SK-N-SH (cell line): Measurements from ENCODE around the gene SNX32. TPM values are rescaled to one million over a fixed set of nuclear protein-coding genes. Genes with fewer than 3 reads are reported as not detected.

Source experiments
- CTCF ChIA-PET: fragments of 300-600, 350-600 bp; formaldehyde crosslinking; extraction: SDS; loops from one replicate; lab custom pipeline; 2021; lab: Yijun Ruan, JAX
- POLR2A ChIA-PET: fragments of 350-600 bp; sonication (Branson Sonifier 250); formaldehyde crosslinking; extraction: SDS; loops from one replicate; lab custom pipeline; 2020; ENCODE audit warnings: antibody characterized with exemption, inconsistent platforms; lab: Yijun Ruan, JAX
- DNase-seq: peaks from one replicate; pipeline ENCODE4 v3.0.0; 2012
- H2AFZ ChIP-seq: fragments of 200-600 bp; sonication (generic); 2 replicates; pipeline ENCODE4 v1.8.1; 2016; ENCODE audit warnings: antibody characterized with exemption, mild to moderate bottlenecking, low read depth
- H3F3A ChIP-seq: fragments of 200-600 bp; sonication (generic); replicated peaks from 2 replicates; pipeline ENCODE3; 2016; ENCODE audit warnings: antibody characterized with exemption, mild to moderate bottlenecking; ENCODE audit not compliant: insufficient read depth
- H3K27ac ChIP-seq, 2 experiments: fragments of 200-500 bp in 1 of 2; fragments of 200-600 bp in 1 of 2; sonication (Bioruptor generic) in 1 of 2; sonication (generic), shearing (Covaris generic) in 1 of 2; 2 replicates each; pipeline versions ENCODE4 v1.5.1 to v1.6.1; 2014 to 2016; ENCODE audit warnings: low read depth in 2 of 2, inconsistent platforms in 1 of 2, low read length in 1 of 2, mild to moderate bottlenecking in 1 of 2, mixed read lengths in 1 of 2
- H3K27me3 ChIP-seq: fragments of 200-600 bp; sonication (generic), shearing (Covaris generic); 2 replicates; pipeline ENCODE4 v1.6.1; 2016; ENCODE audit warnings: mixed run types; ENCODE audit not compliant: insufficient read depth
- H3K36me3 ChIP-seq, 2 experiments: fragments of 200-500 bp in 1 of 2; fragments of 200-600 bp in 1 of 2; sonication (Bioruptor generic) in 1 of 2; sonication (generic) in 1 of 2; replicated peaks in 1 of 2; 2 replicates each; pipeline versions ENCODE3 to v1.5.1; 2014 to 2016; ENCODE audit warnings: low read length in 1 of 2, mild to moderate bottlenecking in 1 of 2; ENCODE audit not compliant: insufficient read depth in 2 of 2, control insufficient read depth in 1 of 2
- H3K4me1 ChIP-seq, 2 experiments: fragments of 200-500 bp in 1 of 2; fragments of 200-600 bp in 1 of 2; sonication (Bioruptor generic) in 1 of 2; sonication (generic), shearing (Covaris generic) in 1 of 2; 2 replicates each; pipeline versions ENCODE4 v1.5.1 to v1.6.1; 2014 to 2016; ENCODE audit warnings: low read depth in 1 of 2, low read length in 1 of 2, mixed run types in 1 of 2; ENCODE audit not compliant: insufficient read depth in 2 of 2, control insufficient read depth in 1 of 2
- H3K4me2 ChIP-seq: fragments of 200-600 bp; sonication (generic), shearing (Covaris generic); 2 replicates; pipeline ENCODE4 v1.6.1; 2017; ENCODE audit warnings: mixed run types
- H3K4me3 ChIP-seq, 2 experiments: fragments of 200-500 bp in 1 of 2; fragments of 200-600 bp in 1 of 2; sonication (Bioruptor generic) in 1 of 2; sonication (generic), shearing (Covaris generic) in 1 of 2; 2 replicates each; pipeline versions ENCODE4 v1.5.1 to v1.8.1; 2014 to 2016; ENCODE audit warnings: low read depth in 2 of 2, inconsistent platforms in 1 of 2, low read length in 1 of 2, mild to moderate bottlenecking in 1 of 2, mixed read lengths in 1 of 2, moderate library complexity in 1 of 2
- H3K79me2 ChIP-seq: fragments of 200-600 bp; sonication (generic); 2 replicates; pipeline ENCODE4 v1.8.1; 2017; ENCODE audit warnings: mild to moderate bottlenecking; ENCODE audit not compliant: insufficient read depth
- H3K9ac ChIP-seq: fragments of 200-600 bp; sonication (generic); 2 replicates; pipeline ENCODE4 v1.6.1; 2017; ENCODE audit warnings: mixed run types
- H3K9me2 ChIP-seq: fragments of 200-600 bp; sonication (generic); 2 replicates; pipeline ENCODE4 v1.6.1; 2017; ENCODE audit warnings: mixed run types
- H3K9me3 ChIP-seq: fragments of 200-600 bp; sonication (generic); 2 replicates; pipeline ENCODE4 v1.6.1; 2017; ENCODE audit warnings: mixed run types, mild to moderate bottlenecking, moderate library complexity
- H4K20me1 ChIP-seq: fragments of 200-600 bp; sonication (generic); 2 replicates; pipeline ENCODE4 v1.6.1; 2017; ENCODE audit warnings: mild to moderate bottlenecking, mixed run types; ENCODE audit not compliant: insufficient read depth
- CHD2 ChIP-seq: fragments of 150-350 bp; IDR thresholded peaks from 2 replicates; pipeline ENCODE4 v1.6.1; 2018; ENCODE audit warnings: low read length; ENCODE audit not compliant: partially characterized antibody
- FOSL2 ChIP-seq: IDR thresholded peaks from 2 replicates; pipeline ENCODE4 v1.4.0; 2012; ENCODE audit warnings: low read depth, mild to moderate bottlenecking, moderate library complexity, borderline replicate concordance
- FOXM1 ChIP-seq: IDR thresholded peaks from 2 replicates; pipeline ENCODE4 v1.4.0; 2012; ENCODE audit warnings: low read depth, mild to moderate bottlenecking
- RCOR1 ChIP-seq: fragments of 150-350 bp; IDR thresholded peaks from 2 replicates; pipeline ENCODE4 v1.6.1; 2017; ENCODE audit warnings: antibody characterized with exemption, low read length
- REST ChIP-seq: IDR thresholded peaks from 2 replicates; pipeline ENCODE4 v1.6.1; 2012; ENCODE audit warnings: mild to moderate bottlenecking, low read depth, low read length, moderate library complexity
- RFX5 ChIP-seq: IDR thresholded peaks from 2 replicates; pipeline ENCODE4 v1.6.1; 2012; ENCODE audit warnings: mild to moderate bottlenecking, improper control_type of control experiment, low read length
- RXRA ChIP-seq: IDR thresholded peaks from 2 replicates; pipeline ENCODE4 v1.4.0; 2012; ENCODE audit warnings: low read depth, mild to moderate bottlenecking, borderline replicate concordance
- SIN3A ChIP-seq: IDR thresholded peaks from 2 replicates; pipeline ENCODE4 v1.6.1; 2012; ENCODE audit warnings: low read depth, mild to moderate bottlenecking, low read length, moderate library complexity, borderline replicate concordance
- TAF1 ChIP-seq: IDR thresholded peaks from 2 replicates; pipeline ENCODE4 v1.6.1; 2012; ENCODE audit warnings: low read depth, mild to moderate bottlenecking, low read length, moderate library complexity, borderline replicate concordance
- TCF12 ChIP-seq: IDR thresholded peaks from 2 replicates; pipeline ENCODE4 v1.4.0; 2012
- TEAD4 ChIP-seq: IDR thresholded peaks from 2 replicates; pipeline ENCODE4 v1.4.0; 2012; ENCODE audit warnings: mild to moderate bottlenecking, borderline replicate concordance; ENCODE audit not compliant: insufficient read depth
- WGBS: methylation state at CpG from one replicate; pipeline ENCODE4 v1.1.6; 2017; ENCODE audit warnings: low lambda C conversion rate; 5-methylcytosine and 5-hydroxymethylcytosine counted together
- polyA plus RNA-seq, 3 experiments: library from polyadenylated mRNA; depleted of rRNA; stranded (reverse); fragments of >200 nt; gene quantifications; 2 replicates each; pipeline ENCODE4 v1.2.3, GENCODE V29; 2012
- TF ChIP-seq, protein P1 (sequence below): IDR thresholded peaks from 2 replicates; pipeline ENCODE4 v1.4.0; 2012; ENCODE audit warnings: low read depth
- TF ChIP-seq, protein P2 (sequence below): fragments of 150-350 bp; IDR thresholded peaks from 2 replicates; pipeline ENCODE4 v1.6.1; 2017; ENCODE audit warnings: antibody characterized with exemption, low read length, low read depth, borderline replicate concordance

SNX32 gene
- polyA plus RNA-seq, 1 of the 3 experiments (the other 2 are of a cell fraction): 1.0 TPM

- TF ChIP-seq RXRA: no peak
- peak; percentile 28; the same call in 1 of the 2 replicates for TF ChIP-seq REST
- TF ChIP-seq TCF12: peak; percentile 12; the same call in 1 of the 2 replicates
- TF ChIP-seq TAF1: no peak
- peak; percentile 90 for TF ChIP-seq RCOR1
- no peak for TF ChIP-seq FOSL2
- TF ChIP-seq FOXM1: no peak
- peak; percentile 9; the same call in 1 of the 2 replicates for TF ChIP-seq RFX5
- no peak for TF ChIP-seq TEAD4
Measured at GRCh38 chr11:65817835-65818680, 15.7 kb upstream of the SNX32 start (continued).

- H3K9ac ChIP-seq: no peak overlapping the region
- WGBS: 46% methylated on average over 5 of the region's 8 CpGs
- H3K79me2 ChIP-seq: no peaks in the 10 kb centered on the region
- TF ChIP-seq REST (no peak), CHD2 (no peak), SIN3A (no peak), RFX5 (no peak), RXRA (no peak)
- TF ChIP-seq, protein P1, sequence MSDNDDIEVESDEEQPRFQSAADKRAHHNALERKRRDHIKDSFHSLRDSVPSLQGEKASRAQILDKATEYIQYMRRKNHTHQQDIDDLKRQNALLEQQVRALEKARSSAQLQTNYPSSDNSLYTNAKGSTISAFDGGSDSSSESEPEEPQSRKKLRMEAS: no peak
- TF ChIP-seq, protein P2, sequence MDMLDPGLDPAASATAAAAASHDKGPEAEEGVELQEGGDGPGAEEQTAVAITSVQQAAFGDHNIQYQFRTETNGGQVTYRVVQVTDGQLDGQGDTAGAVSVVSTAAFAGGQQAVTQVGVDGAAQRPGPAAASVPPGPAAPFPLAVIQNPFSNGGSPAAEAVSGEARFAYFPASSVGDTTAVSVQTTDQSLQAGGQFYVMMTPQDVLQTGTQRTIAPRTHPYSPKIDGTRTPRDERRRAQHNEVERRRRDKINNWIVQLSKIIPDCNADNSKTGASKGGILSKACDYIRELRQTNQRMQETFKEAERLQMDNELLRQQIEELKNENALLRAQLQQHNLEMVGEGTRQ: no peak
- TF ChIP-seq, all 33 proteins: peak for 0
- Histone ChIP-seq H3K4me3 (no peak overlapping the region), H3K27me3 (no peaks in the 10 kb centered on the region), H3K27ac (no peak overlapping the region), H3K4me1 (peaks cover 0 to 3% of the 10 kb centered on the region in 2 experiments; a peak in 1 of 4 replicates), H4K20me1 (no peaks in the 10 kb centered on the region), H3K36me3 (no peaks in the 10 kb centered on the region), H3K9me2 (no peaks in the 10 kb centered on the region), H3K9me3 (no peaks in the 10 kb centered on the region), H2AFZ (no peak overlapping the region), H3F3A (no peaks in the 10 kb centered on the region), H3K4me2 (no peak overlapping the region)
- ChIA-PET CTCF (interaction anchor here (3.4 to 13.8 kb wide), 2 partner anchors 108 to 195 kb away, joined by 10 to 111 read pairs; partner anchors contain the start of gene KAT5), POLR2A (interaction anchor here (0.7 kb wide), 1 partner anchor 169 kb away, joined by 5 read pairs; no protein-coding TSS in a partner anchor)
- DNase-seq: no peak
Measured at GRCh38 chr11:65821107-65821506, 12.7 kb upstream of the SNX32 start.
